Activated naive CD4-positive, alpha-beta T cell treated with Interleukin-2 at 50 U/mL for 16 hours (primary cell): Measurements from ENCODE around the gene EXPH5.

Experiments used
- DNase-seq: peaks from one replicate; pipeline ENCODE4 v3.0.0-alpha.2; 2020

Gene EXPH5

DNA sequence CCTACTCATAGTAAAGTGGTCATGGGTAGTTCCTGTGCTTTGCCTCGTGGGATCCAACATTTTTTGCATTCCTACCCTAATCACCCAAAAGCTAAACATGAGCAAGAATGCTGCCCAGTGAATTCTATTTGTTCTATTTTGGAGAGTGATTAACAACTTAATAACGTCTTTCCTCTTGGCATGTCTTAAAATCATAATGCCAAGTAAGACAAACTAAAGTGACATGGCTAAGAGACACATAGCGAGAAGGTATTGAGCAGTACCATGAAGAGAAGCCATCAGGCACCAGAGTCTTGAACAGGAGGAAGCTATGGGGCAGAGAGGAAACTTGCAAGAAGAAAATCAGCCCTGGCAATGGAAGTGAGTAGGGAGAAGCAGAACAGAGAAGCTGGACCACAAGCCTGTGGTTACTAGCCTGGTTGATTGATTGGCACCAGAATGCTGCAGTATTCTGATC is 32.0 kb downstream of the EXPH5 start:
- DNase-seq = no peak

DNA sequence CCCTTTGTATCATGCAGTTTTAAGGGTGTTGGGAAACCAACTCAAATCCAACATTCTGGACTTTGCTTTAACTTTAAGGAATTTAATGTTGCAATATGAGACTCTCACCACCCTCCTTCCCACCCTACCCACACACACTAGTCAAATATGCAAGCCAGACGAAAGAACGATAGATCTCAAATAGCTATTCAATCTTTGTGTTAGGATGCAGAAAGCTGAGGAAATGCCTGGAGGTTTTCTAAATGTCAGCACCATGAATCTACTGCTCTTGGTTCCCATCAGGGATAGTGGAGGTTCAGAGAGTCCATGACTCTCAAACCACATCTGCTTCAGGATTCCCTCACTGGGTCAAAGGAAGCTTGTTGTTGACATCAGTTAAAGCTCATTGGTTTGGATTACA is 33.7 kb downstream of the EXPH5 start:
- no peak for DNase-seq

DNA sequence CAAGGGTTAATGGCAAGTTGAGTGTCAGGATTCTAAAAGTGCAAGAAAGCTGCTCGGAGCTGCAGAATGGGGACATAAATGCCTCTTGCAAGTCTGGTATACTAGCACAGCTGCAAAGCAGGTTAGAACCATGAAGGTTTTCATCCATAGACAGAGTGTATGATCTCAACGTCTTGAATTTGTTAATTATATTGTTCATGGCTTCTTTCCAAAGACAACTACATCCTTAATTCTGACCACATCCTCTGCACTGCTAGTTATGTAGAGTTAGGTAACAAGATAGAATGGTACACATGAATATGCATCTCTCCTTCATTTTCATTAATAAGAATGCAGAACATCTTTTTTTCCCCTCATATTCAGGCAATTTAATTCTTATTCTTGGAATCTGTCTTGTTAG is 34.2 kb downstream of the EXPH5 start:
- DNase-seq = no peak

DNA sequence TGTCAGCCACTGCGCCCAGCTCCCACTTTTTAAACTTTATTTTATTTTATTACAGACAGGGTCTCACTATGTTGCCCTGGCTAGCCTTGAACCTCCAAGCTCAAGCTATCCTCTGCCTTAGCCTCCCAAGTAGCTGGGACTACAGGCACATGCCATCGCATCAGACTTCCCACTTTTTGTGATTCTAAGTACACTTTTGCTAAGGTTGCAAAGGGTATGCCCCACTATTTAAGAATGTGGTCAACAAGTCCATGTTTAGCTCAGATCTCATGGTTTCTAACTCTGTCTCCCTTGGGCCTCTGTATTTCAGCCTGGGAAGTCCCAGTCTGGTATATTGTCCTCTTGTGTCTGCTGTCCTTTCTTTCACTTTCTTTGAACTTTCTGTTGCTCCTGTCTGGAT is 35.3 kb downstream of the EXPH5 start:
- no peak for DNase-seq

DNA sequence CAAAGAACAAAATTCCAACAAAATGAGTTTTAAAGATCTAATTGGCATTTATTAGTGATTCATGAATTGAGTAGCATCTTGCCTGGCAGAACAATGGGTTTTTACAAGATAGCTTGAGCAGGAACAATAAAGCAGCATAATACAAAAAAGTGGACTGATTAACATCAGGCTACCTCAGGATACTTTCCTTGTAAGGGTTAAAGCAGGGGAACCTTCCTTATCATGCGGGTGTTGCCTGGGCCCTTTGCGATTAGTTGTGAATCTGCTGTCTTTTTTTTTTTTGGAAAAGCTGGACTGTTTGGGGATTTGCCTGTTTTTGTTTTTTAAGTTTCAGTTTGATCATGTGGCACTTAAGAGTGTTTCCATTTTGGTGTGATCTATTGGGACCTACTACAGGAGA is 37.5 kb downstream of the EXPH5 start:
- DNase-seq = no peak

DNA sequence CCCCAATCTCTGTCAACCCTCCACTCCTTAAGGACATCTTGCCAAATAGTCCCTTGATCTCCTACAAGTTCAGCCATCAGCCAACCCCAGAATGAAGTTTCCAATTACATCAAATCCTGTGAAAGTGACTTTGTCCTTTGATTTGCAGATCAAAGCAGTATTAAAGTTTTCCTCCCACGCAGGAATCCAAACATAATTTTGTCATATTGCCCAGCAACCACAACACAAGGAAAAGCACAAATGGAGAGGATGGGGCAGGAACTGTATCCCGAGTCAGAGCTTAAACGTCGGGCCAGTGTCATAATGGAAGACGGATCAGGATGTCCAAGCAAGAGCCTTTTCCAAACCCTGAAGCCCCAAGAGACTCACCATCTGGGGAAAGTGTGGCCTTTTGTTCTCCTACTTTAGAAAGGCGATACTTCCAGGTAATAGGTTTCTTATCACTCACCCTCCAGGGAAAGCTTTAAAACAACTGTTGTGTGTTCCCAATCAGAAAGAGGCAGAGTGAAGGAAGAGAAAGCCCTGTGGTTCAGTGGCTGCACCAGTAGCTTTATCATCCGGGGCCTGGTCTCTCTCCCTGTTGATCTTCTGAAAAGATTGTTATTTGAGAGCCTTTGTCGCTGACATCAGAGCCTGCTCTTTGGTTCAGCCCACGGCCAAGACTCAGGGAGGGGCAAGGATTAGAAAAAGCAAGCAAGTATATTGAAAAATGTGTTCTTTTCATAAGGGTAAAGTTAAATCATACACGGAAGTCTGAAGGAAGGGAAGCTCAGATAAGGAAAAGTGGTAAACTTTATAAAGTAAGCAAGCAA is 41.7 kb downstream of the EXPH5 start:
- DNase-seq = no peak

DNA sequence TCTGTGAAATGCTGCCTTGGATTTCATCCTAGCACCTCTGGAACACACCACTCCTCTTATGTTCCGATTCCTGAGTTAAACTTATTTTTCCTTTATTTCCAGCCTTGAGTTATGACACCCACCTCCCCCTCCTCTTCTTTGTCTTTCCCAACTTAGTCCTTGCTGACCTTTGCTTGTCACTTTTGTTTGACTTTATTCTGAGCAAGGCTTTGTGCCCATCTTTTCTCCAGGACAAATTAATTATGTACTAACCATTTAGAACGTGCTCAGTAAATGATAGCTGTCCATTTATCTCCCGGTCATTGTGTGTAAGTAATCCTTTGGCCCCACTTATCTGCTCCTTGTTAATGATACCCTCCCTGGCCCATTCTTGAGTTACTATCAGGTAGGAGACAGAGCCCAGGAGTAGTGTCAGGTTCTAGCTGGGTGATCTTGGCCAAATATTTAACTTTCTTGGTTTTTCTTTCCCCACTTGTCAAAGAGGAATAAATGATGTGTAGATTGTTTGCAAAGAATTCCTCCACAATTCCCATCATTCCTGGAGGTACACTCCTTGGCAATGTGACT is 44.2 kb downstream of the EXPH5 start:
- no peak for DNase-seq

DNA sequence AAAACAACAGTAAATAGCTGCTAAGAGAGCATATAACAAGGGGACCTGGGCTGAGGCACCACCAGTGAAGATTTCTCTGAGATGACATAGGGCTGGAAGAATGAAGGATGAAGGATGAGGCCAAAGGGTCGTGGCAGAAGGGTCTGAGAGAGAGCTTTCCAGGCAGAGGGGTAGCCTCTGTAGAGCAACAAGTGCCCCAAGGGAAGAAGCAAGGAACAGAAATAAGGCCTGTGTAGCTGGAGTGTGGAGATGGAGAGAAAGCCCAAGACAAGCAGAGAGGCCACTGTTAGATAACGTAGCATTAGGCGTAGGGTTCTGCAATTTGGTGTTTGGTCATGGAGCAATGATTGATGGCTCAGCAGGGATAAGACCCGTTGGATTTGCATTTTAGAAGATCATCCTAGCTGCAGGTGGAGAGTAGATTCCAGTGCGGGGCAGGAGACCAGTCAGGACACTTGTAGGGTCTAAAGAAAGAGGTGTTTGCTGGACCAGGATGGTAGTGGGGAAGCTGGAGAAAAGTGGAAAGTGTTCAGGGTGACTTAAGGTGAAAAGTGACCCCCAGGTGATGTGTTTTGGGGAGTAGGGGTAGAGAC is 47.6 kb downstream of the EXPH5 start:
- no peak for DNase-seq

DNA sequence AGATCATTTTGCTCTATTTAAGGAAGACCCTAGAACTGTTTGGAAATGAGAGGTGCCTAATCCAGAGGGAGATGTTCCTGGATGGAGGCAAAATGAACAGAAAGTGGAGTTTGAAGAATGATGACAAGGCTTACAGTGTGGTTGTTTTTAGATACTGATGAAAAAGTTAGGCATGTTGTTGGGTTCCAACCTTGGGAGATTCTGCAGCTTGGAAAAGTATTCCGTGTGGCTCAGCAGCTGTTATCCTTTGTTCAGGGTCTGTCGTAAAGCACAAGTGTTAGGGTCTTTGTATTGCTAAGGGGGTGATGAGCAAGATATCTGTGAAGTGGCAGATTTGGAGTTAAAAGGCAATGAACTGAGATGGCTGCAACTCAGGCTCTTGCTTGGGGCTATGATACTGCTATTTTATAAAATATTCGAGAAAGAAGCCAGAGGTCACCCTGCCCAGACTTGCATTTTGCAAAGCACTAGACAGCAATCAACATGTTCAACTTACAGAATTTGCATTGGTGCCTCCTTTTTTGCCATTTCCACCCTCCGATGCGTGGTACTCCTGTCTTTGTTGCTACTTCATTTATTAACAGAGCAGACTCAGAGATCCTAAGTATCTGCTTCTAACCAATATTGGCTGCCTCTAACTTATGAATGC is 50.1 kb downstream of the EXPH5 start:
- DNase-seq = no peak

DNA sequence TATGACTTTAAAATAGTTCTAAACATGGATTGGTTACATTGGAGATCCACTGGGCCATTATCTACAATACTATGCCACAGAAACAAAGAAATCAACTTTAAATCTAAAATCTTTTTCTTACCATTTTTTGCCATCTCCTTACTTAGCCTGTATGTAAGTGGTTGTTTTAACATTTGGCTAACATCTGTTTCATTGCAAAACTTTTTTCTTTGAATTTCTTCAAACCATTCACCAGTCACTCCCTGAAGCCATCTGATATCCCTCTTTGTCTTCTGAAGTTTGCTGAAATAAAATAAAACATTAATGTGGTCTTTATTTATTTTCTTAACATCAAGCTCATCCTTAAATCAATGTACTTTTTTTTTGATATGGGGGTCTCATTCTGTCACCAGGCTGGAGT is 52.0 kb downstream of the EXPH5 start:
- DNase-seq = no peak

DNA sequence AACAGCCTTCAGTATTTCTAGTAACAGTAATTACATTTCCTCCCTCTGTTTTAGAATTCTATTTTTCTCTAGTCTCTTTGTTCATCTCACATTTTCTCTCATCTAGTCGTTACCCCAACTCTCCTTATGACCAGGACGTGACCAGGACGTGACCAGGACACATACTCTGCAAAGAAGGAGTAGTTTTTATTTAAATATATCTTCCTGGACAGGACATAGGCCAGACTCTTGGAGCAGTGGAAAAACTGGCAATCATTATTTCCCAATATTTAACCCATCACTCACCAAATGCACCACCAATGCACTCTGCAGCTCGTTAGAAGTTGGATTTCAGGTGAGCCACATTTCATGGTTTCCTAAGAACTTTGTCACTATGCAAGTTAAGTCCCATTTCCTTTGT is 55.1 kb downstream of the EXPH5 start:
- no peak for DNase-seq

DNA sequence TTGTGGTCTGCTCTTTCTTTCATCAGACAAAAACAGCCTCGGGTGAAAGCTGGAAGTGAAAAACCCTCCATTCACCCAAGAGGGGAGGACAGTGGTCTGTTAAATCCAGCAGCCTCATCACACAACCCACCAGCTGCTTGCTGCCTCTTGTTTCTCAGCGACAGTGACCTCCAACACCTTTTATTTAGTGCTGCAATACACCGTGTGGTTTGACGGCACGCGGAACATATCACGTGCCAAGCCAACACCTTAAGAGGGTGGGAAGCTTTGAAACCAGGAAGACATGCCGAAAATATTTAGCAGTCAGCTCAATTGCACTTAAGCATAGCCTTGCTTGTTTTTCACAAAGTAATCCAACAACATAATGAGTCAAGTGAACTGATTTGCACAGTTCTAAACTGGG is 55.5 kb downstream of the EXPH5 start:
- no peak for DNase-seq

DNA sequence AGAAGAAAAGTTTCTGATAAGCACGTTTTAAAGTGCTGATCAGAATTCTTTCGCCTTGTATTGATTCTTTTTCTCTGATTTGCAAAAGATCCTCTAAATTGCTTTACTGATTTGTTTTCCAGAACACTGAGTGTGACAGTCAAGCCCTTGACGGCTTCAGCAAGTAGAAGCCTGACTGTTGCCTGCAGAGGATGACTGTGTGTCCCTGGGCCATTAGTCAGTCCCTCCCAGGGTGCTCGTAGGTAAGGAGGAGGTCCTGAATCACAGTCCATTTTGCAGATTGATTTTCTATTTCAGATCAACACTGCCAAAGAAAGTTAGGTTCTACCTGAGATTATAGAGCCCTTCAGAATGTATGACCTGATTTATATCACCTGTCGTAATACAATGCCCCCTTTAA is 56.8 kb downstream of the EXPH5 start:
- no peak for DNase-seq

DNA sequence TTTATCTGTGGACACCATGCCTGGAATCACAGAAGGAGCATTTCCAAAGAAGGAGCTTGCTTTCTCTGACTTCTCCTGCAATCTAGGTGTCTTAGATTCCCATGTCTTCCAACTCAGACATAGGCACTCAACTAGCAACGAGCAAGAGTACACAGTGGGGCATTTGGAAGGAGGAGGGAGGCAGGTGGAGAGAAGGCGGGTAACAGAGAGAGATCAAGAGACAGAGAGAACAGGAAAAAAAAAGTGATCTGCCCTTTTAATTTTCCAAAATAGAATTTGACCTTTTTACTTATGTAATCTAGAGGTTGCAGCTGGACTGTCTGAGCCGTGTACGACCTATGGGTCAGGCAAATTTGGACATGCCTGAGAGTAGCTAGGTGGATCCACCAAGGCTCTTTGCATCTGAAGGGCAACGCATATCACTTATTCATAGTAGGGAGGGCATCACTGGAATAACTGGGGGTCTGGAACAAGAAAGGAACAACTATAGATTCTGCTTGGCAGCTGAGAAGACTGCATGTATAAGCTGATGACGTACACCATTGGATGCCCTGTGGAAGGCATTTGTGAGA is 58.1 kb downstream of the EXPH5 start:
- no peak for DNase-seq

DNA sequence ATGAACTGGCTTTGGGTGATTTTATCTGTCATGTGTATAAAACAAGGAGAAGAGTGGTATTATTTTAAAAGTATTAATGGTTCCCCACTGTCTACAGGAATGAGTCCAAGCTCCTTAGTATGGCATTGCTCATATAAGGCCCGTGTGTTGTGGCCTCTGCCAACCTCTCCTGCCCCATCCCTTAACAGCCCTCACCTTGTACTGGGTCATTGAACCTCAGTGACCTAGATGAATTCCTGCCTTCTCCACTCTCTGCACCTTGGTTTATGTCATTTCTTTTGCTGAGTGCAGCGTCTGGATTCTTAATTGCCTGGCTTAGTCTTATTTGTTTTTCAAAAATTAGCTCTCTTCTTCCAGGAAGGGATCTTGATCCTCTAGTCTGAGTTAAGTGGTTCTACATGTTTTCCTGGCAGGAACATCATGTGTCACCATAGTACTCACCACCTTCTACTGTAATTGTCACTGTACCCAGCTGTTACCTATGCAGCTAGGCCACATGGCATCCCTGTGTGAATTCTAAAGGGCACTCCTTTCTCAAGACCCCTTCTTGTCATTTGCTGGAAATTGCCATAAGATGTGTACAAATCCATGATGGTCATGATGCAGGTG is 59.2 kb downstream of the EXPH5 start:
- DNase-seq = no peak

DNA sequence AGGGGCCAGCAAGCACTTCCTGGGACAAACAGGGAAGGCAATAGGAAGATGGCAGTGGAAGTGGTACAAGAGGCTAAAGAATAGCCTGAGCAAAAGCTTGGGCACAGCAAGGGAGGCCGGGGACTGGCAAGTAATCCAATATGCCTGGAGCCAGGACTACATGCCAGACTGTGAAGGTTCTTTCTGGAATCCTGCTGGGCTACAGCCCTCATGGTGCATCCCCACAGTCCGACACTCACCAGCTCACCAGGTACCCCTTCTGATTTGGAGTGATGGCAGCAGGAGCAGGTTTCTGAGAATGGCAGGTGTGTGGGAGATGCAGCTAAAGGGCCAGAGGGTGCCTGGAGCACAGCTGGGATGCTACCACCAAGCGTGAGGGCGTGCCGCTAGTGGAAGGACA is 63.1 kb downstream of the EXPH5 start:
- DNase-seq = no peak

DNA sequence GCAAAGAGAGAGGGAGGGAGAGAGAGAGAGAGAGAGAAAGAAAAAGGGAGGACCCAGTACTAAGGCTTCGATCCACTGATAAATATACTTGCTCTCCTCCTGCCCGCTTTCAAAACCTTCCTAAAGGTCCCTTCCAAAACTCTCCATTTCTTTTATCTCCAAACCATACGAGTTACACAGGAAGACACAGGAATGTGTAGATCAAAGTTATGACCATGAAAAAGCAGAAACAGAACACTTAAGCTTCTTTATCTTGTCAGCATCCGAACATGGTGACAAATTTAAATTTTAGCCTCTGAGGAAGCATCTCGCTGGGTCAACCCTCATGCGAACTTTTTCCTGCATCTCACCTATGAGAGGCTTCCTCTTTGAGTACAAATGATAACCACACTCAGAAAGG is 66.2 kb downstream of the EXPH5 start:
- DNase-seq = no peak

DNA sequence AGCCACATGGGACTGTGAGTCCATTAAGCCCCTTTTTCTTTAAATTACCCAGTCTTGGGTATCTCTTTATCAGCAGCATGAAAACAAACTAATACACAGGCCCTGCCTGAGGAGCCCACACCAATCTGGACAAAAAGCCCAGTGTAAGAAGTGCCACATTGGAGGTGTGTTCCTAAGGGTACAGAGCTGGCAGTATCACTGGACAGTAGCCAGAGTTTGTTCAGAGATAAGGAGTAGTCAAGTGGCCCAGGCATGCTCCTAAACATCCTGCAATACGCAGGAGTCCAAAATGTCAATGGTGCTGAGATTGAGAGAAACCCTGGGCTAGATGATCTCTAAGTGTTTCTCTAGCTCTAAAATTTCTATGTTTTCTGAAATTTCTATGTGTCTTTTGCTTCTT is 68.4 kb downstream of the EXPH5 start:
- DNase-seq = no peak

DNA sequence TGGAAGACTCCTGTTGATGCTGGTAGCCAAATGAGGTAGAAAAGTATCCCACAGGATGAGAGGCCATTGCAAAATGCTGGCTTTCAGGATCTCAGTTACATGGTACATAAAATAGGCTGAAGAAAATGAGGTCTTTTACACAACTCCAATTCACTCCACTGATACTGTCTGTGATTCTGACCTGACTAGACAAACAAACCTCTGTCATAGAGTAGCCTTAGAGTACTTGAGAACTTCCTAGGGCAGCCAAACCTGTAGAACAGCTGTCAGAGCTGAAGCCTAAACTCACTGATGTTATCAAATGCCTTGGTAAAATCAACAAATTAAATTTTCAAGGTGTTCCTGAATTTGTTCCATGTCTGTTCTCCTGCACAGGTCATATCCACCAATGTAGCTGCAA is 69.1 kb downstream of the EXPH5 start:
- no peak for DNase-seq

DNA sequence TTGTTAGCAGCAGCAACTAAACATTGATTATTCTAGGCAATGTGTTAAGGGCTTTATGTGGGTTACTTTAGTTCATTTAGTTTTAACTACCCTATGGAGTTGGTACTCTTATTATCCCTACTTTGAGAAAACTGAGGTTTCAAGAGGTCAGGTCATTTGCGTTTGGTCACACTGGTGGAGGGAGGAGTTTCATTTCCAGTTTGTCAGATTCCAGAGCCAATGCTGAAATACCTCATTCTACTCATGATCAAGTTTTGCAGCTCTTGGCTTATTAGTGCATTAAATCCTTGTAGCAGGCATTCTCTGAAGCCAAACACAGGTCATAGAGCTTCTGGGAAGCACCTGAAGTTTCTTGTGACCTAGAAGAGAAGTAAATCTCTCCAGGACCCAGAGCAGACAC is 71.2 kb downstream of the EXPH5 start:
- no peak for DNase-seq

DNA sequence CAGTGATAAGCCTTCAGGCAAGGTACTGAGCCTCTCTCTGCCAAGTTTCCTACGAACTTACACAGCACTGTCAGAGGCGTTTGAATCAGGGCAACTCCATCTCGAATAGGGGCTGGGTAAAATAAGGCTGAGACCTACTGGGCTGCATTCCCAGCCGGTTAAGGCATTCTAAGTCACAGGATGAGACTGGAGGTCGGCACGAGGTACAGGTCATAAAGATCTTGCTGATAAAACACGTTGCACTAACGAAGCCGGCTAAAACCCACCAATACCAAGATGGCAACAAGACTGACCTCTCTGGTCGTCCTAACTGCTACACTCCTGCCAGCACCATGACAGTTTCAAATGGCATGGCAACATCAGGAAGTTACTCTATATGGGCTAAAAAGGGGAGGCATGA is 75.0 kb downstream of the EXPH5 start:
- DNase-seq = no peak

DNA sequence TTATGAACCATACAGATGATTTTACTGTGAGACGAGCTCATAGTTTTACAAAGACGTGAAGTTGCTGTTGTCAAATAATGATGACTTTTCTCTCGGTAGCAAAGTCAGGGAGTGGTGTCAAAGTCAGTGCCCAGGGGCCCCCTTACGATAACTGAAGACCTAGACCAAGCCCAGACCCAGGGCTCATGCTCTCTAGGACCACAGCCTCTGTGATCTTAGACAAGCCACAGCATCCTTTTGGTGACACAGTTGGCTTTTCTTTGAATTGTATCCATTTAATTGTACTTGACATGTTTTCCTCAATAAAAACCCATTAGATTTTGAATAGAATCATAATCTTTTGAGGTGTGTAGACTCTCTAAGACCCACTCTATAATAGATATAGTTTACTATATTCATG is 77.4 kb downstream of the EXPH5 start:
- DNase-seq = no peak

DNA sequence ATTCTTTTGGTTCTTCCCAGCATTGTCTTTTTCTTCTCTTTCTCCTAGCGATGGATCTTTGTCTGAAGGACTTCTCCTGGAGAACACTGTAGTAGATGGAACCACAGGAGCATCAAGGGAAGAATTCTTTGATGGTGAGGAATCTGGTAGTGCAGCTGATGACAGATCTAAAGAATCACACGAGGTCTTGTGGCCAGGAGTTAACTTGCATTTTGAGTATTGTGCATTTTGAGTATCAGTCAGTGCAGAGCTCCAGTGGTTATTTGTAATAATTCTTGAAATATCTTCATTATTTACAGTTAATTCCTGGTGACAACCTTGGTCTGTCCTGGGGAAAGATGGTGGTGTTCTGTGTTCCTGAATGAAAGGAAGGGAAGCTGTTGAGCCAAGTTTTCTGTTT is 80.9 kb downstream of the EXPH5 start:
- DNase-seq = no peak
